KBM-7 (cell line): ENCODE data around the gene TPK1.
"Not testable (repeated sequence)": the region's sequence is repeated elsewhere in the genome, so short reads cannot be mapped to it uniquely, and the experiment has no call there.

ENCODE experiments used
- DNase-seq: peaks from one replicate; pipeline ENCODE4 v3.0.0-alpha.2; 2015
- in situ Hi-C: fragments of 300-500 bp; cut with MboI; formaldehyde crosslinking; loops from 2 replicates; pipeline ENCODE4 v1.14.3; 2020; ENCODE audit warnings: low sequenced_read_pairs, low pct_unique_long_range_greater_than_20kb, mixed read lengths

TPK1 gene

DNA sequence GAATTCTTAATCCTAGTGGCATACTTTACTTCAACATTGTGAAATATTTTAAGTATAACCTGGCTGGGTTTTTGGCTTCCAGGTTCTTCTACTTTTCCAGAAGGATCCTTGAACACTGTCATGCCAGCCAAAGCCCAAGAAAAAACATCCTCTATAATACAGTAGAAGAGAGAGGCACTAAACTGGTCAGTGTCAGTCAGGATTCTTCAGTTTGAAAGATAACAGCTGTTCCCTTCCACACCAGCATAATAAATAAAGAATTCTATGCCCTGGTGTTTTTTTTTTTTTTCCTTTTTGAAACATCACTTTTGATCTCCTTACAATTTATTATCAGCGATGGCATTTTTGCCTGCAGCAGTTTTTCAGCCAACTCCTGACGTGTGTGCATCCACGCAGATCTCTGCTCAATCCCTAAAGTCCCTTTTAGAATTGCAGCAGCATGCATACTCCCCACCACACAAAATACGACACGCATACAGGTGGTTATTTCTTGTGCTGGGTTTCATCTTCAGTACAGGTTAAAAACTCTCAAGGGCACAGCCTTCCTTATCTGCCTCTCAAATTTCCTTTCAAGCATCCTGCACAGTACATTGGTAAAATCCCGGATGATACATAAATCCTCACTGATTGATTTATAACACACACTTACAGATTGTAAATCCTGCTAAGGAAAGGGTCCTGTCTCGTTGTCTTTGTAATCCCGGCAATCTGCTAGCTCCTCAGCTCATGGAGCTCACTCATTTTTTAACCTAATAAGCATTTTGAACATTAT, 100.2 kb downstream of the TPK1 start:
- no peak for DNase-seq
- in situ Hi-C loops: no loop called here

DNA sequence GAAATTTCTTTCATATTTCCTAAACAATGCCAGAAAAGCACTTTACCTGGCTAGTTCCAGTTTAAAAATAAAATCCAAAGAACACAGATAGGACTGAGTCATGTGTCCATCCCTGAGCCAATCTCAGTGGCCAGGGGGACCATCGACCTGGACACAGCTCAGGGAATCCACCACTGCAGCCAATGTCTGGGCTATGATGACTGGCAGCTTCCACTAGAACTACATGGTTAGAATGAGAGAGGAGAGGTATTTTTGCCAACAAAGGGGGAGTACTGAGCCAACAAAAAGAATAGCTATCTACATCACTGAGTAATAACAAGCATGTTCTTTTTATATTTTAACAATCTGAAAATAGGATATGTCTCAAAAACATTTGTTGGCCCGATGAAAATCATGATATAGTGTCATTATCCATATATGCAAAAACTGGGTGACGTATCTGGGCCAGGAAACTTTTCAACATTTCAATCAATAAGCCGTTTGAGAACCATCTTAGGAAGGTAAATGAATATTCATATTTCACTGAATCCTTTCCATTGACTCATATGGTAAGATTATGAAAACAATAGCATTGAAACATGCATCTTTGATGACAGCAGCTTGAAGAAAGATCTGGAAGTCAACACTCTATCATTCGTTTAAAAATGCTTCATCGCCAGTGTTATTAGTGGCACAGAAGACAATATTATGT, 104.0 kb downstream of the TPK1 start:
- no peak for DNase-seq
- in situ Hi-C loops: no loop called here

GRCh38 chr7:144730224-144730623, 105.6 kb downstream of the TPK1 start:
- in situ Hi-C loops: no loop called here
- no peak for DNase-seq

DNA sequence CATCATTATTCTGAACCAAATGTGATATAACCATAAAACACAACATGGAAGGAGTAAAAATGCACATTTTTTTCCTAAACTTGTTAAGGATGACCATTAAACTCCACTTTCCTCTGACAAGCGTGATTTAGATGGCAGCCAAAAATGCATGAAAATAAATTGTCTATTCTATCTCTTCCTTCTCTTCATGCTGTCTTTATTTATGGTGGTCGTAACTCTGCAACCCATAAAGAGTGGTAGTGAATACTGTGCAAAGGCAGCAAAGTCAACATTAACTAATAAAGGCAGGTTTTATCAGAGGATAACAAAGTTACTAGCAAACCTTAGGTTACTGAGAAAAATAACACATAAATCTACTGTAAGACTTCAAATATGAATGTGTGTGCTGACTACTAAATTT, 106.6 kb downstream of the TPK1 start:
- in situ Hi-C loops: no loop called here
- DNase-seq: no peak

- no peak for DNase-seq
- in situ Hi-C loops: no loop called here
Observed at GRCh38 chr7:144728551-144728950, 107.3 kb downstream of the TPK1 start.

DNA sequence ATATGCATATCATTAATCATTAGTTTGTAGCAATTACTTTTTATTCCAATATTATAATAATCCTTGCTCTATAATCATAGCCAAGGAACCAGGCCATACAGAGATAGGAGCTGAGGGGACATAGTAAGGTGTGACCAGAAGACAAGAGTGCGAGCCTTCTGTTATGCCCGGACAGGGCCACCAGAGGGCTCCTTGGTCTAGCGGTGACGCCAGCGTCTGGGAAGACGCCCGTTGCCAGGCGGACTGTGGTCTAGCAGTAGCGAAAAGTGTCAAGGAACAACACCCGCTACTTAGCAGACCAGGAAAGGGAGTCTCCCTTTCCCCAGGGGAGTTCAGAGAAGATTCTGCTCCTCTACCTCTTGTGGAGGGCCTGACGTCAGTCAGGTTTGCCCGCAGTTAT, 109.0 kb downstream of the TPK1 start:
- in situ Hi-C loops, DNase-seq: not testable (repeated sequence)

- in situ Hi-C loops: no loop called here
- DNase-seq: no peak
Observed at GRCh38 chr7:144725070-144725469, 110.8 kb downstream of the TPK1 start.

- in situ Hi-C loops: no loop called here
- DNase-seq: no peak
Observed at GRCh38 chr7:144723301-144723700, 112.6 kb downstream of the TPK1 start.

GRCh38 chr7:144720710-144721109, 115.1 kb downstream of the TPK1 start:
- in situ Hi-C loops: no loop called here
- no peak for DNase-seq

- in situ Hi-C loops: no loop called here
- no peak for DNase-seq
Observed at GRCh38 chr7:144720149-144720548, 115.7 kb downstream of the TPK1 start.

GRCh38 chr7:144717720-144718119, 118.1 kb downstream of the TPK1 start:
- no peak for DNase-seq
- in situ Hi-C loops: no loop called here

DNA sequence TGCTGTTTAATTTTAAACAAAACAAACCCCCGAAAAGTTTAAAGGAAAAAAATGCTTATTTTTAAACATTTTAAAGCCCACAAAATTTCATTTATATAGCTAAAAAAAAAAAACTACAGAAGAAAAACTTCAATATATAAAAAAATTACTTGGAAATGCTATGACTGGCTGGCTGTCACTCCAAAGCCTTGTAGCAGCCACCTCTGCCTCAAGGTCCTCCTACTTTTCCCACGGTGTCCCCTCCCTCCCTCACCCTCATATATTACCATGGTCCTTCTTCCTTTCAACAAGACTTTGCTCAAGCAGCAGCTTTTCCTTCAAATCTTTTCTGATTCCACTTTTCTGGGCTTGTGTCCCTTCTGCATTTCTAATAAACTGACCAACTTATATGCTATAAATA, 122.0 kb downstream of the TPK1 start:
- in situ Hi-C loops: no loop called here

GRCh38 chr7:144710791-144711190, 125.1 kb downstream of the TPK1 start:
- DNase-seq: no peak
- in situ Hi-C loops: no loop called here

More for the DNA sequence above, 122.0 kb downstream of the TPK1 start:
- no peak for DNase-seq

DNA sequence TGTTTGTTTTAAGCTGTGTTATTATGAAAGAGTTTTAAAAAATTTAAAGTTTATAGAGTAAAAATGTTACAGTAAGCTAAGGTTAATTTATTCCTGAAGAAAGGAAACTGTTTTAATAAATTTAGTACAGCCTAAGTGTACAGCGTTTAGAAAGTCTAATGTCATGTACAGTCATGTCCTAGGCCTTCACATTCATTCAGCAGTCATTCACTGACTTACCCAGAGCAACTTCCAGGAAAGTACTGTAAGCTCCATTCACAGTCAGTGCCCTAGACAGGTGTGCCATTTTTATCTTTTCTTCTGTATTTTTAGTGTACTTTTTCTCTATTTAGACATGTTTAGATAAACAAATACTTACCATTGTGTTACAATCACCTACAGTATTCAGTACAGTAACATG, 126.8 kb downstream of the TPK1 start:
- no peak for DNase-seq
- in situ Hi-C loops: no loop called here

DNA sequence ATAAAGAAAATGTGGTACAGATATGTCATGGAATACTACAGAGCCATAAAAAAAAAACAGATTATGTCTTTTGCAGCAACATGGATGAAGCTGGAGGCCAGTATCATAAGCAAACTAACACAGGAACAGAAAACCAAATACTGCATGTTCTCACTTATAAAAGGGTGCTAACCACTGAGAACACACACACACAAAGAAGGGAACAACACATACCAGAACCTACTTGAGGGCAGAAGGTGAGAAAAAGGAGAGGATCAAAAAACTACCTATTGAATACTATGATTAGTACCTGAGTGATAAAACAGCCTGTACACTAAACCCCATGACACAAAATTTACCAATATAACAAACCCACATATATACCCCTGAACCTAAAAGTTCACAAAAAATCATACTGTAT, 144.6 kb downstream of the TPK1 start:
- in situ Hi-C loops: no loop called here
- DNase-seq: no peak

DNA sequence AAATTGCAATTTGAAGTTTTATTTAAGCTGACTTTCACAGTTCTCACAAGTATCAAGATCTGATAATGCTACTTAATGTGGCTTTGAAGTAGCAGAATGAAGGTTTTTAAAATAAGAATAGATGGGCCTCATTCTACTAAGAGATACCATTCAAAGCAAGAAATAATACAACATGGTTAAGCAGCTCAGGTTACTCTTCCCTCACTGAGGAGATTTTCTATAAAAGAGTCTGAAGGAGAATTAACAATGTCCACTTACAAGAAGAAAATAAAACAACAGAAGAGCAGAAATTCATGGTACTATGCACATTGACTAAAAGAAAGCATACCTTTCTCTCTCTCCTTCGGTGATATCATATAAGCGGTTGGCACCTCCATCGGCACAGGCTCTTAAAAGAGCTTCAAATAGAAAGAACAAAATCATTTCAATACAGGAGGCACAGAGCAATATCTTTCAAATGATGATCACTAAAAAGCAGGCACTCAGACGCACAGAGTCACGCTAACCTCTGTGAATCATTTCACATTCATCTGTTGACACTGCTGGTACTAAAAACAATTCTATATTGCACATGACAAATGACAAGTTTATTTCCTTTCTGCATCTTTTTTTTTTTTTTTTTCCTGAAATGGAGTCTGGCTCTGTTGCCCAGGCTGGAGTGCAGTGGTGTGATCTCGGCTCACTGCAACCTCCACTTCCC, 153.1 kb downstream of the TPK1 start:
- no peak for DNase-seq
- in situ Hi-C loops: no loop called here

DNA sequence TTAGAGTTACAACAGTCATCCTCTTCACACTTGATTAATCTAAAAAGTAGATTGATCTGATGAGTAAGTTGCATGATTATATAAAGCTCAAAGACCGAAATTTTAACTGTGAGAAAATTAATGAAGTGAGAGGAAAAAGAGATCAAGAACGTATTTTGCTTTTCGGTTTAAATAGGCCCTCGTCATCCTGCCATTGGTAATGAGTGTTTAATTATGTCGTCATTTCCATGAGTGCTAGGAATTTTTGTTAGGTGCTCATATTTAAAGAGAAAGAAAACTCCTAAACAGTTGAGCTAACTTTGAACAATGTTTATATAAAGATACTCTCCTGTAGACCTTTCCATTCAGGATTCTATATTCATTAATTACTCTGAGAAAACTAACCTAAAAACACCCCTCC, 159.4 kb downstream of the TPK1 start:
- in situ Hi-C loops: no loop called here

GRCh38 chr7:144674550-144674949, 161.3 kb downstream of the TPK1 start:
- DNase-seq: no peak
- in situ Hi-C loops: no loop called here

More for the DNA sequence above, 159.4 kb downstream of the TPK1 start:
- DNase-seq: no peak

DNA sequence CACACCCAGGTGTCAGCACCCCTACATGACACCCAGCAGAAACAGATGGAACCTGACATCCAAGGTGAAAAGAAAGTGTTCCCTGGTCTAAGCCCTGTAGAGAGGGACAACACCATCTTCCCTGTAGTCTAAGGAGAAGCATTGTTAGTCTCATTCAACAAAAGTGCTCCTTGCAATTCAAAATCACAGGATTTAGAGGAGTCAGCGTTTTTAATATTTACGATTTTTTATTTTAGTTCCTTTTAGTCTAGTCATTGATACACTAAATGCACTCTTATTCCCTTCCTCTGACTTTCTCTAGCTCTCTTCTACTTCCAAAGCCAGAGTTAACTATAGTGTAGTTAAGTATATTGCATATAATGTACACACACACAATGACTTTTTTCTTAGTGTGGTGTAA, 163.0 kb downstream of the TPK1 start:
- in situ Hi-C loops: no loop called here
- no peak for DNase-seq

- DNase-seq: no peak
Observed at GRCh38 chr7:144671429-144671828, 164.4 kb downstream of the TPK1 start.

More at GRCh38 chr7:144671429-144671828, 164.4 kb downstream of the TPK1 start:
- in situ Hi-C loops: no loop called here
